CD4-positive, alpha-beta memory T cell (primary cell): Measurements from ENCODE around the gene MAN2A1. TPM values are rescaled to one million over a fixed set of nuclear protein-coding genes. Genes with fewer than 3 reads are reported as not detected.
A peak's percentile ranks its signal among the peaks of the same experiment; 100 is the strongest.

Source experiments
- CTCF ChIA-PET: fragments of 350-600 bp; sonication (Branson Sonifier 250); formaldehyde crosslinking; loops from one replicate; lab custom pipeline; 2021; ENCODE audit warnings: inconsistent platforms; ENCODE audit not compliant: partially characterized antibody; lab: Charles Lee
- POLR2A ChIA-PET: fragments of 350-600 bp; sonication (Branson Sonifier 250); formaldehyde crosslinking; loops from one replicate; lab custom pipeline; 2021; ENCODE audit not compliant: partially characterized antibody; lab: Charles Lee
- DNase-seq, 5 donors: peaks; one replicate each; pipeline versions ENCODE4 v3.0.0 to v3.0.0-alpha.2; 2020 to 2022; ENCODE audit warnings: mixed read lengths in 1 of 5
- H3K27ac ChIP-seq: one replicate; pipeline ENCODE4 v1.7.0; 2013; ENCODE audit warnings: low read depth, low read length
- H3K27me3 ChIP-seq: 2 replicates; pipeline ENCODE4 v1.7.0; 2013; ENCODE audit warnings: mild to moderate bottlenecking, low read length, moderate library complexity; ENCODE audit not compliant: insufficient read depth
- H3K36me3 ChIP-seq: 2 replicates; pipeline ENCODE4 v1.7.0; 2013; ENCODE audit warnings: mild to moderate bottlenecking, low read length, moderate library complexity; ENCODE audit not compliant: insufficient read depth
- H3K4me1 ChIP-seq: 2 replicates; pipeline ENCODE4 v1.7.0; 2013; ENCODE audit warnings: mild to moderate bottlenecking, low read length, moderate library complexity; ENCODE audit not compliant: insufficient read depth
- H3K4me3 ChIP-seq, 2 donors: one replicate each; pipeline ENCODE4 v1.7.0; 2013; ENCODE audit warnings: low read length in 2 of 2, mild to moderate bottlenecking in 1 of 2
- H3K9me3 ChIP-seq, 2 donors: one replicate each; pipeline ENCODE4 v1.7.0; 2013; ENCODE audit warnings: low read length in 2 of 2, control low read depth in 1 of 2; ENCODE audit not compliant: control insufficient read depth in 1 of 2
- H3K27ac Mint-ChIP-seq, 7 donors: one replicate each; pipeline ENCODE4 v1.8.0; 2020 to 2021; ENCODE audit warnings: mixed read lengths in 7 of 7, mild to moderate bottlenecking in 6 of 7, inconsistent platforms in 3 of 7, moderate library complexity in 3 of 7
- H3K27me3 Mint-ChIP-seq, 2 donors: one replicate each; pipeline ENCODE4 v1.8.0; 2020 to 2021; ENCODE audit warnings: mixed read lengths in 2 of 2
- H3K36me3 Mint-ChIP-seq, 2 donors: one replicate each; pipeline ENCODE4 v1.8.0; 2020 to 2021; ENCODE audit warnings: mixed read lengths in 2 of 2, inconsistent platforms in 1 of 2, mild to moderate bottlenecking in 1 of 2
- H3K4me1 Mint-ChIP-seq, 4 donors: one replicate each; pipeline ENCODE4 v1.8.0; 2020 to 2021; ENCODE audit warnings: mixed read lengths in 4 of 4, mild to moderate bottlenecking in 1 of 4
- H3K4me3 Mint-ChIP-seq, 8 donors: one replicate each; pipeline ENCODE4 v1.8.0; 2020 to 2021; ENCODE audit warnings: mixed read lengths in 8 of 8, mild to moderate bottlenecking in 7 of 8, moderate library complexity in 6 of 8, inconsistent platforms in 3 of 8
- H3K9me3 Mint-ChIP-seq, 8 donors: one replicate each; pipeline ENCODE4 v1.8.0; 2020 to 2021; ENCODE audit warnings: mixed read lengths in 8 of 8, mild to moderate bottlenecking in 5 of 8, inconsistent platforms in 3 of 8, moderate library complexity in 1 of 8
- intact Hi-C: fragments of 100-400 bp; cut with micrococcal nuclease; formaldehyde crosslinking; loops from one replicate; pipeline ENCODE4 v1.15.1; 2023
- polyA plus RNA-seq, 2 donors: library from polyadenylated mRNA; unstranded; fragments of 300-500 nt; fragmentation: Illumina TruSeq; gene quantifications; one replicate each; pipeline ENCODE4 v1.2.3, GENCODE V29; 2021
- total RNA-seq, 2 experiments: library from RNA; stranded (reverse); gene quantifications; one replicate each; pipeline ENCODE4 v1.2.3, GENCODE V29; 2021

Gene MAN2A1
- total and polyA plus RNA-seq, 4 experiments from 2014 or later, result 21.0 to 81.0 (median 51.9) TPM

DNA sequence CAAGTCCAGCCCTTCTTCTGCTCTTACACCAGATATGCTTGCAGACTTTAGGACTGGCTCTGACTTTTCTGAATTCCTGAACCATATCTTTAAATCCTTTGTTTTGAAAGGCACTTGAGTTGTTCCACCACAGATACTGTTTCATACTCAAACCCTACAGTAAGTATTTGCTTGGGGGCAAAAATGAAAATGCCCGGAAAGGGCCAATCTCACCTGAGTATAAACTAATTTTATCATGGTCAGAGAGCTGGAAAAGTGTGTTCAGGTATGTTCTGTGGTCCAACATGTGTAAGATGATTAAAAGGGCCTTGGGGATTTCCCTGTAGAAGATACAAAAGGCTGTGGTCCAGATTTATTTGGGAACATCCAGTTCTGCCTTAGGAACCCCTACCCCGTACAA is 225.2 kb downstream of the MAN2A1 start:
- intact Hi-C loops, result no loop called here
- Mint-ChIP-seq H3K4me1 (peaks cover 0 to 20% (median 7%) of the 10 kb centered on the region in 4 donors), H3K36me3 (no peaks in the 10 kb centered on the region), H3K4me3 (no peak overlapping the region), H3K9me3 (peaks cover 0 to 6% (median 0%) of the 10 kb centered on the region in 8 donors), H3K27ac (no peak overlapping the region), H3K27me3 (no peaks in the 10 kb centered on the region)
- DNase-seq, result no peak
- Histone ChIP-seq H3K27ac (no peak overlapping the region), H3K9me3 (no peaks in the 10 kb centered on the region), H3K4me1 (peaks cover 7% of the 10 kb centered on the region), H3K27me3 (no peaks in the 10 kb centered on the region), H3K36me3 (no peaks in the 10 kb centered on the region), H3K4me3 (no peak overlapping the region)
- ChIA-PET CTCF (no interaction called here), POLR2A (interaction anchor here (1.3 to 2.2 kb wide), 2 partner anchors 59 to 224 kb away, joined by 4 to 7 read pairs; partner anchors contain the start of gene MAN2A1)

DNA sequence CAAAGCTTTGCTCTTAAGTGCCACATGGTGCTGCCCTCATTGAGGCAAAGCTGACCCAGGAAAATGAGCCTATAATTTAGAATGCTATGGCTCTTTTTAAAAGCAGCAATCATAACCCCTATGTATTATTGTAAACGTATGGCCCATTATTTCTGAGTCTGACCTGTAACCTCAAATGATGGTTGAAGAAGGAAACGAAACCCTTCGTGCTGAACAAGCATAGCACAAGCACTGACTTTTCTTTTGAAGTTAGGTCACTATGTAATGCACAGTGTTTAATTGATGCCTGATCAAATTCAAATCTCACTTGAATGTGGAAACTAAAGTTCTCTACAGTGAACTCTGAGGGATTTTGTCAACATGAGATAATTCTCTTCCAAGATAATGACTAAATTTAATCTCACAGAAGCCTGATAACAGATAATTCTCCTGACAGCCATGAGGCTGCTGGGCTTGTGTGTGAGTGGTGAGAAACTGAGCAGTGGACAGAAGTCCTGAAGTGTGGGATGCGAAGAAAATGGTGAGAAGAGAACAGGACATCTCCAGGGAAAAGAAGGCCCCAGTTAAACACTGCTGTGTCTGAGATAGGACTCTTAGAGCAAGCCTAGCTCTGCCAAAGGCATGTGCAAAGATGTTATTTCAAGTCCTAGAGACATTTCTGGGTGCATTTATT is 226.9 kb downstream of the MAN2A1 start:
- CTCF ChIA-PET, result no interaction called here
- POLR2A ChIA-PET, result interaction anchor here (2.2 kb wide), 1 partner anchor 226 kb away, joined by 7 read pairs; the partner anchor contains the start of gene MAN2A1
- H3K9me3 Mint-ChIP-seq, result peaks cover 0 to 6% (median 0%) of the 10 kb centered on the region in 8 donors

More for the DNA sequence above, 226.9 kb downstream of the MAN2A1 start:
- H3K9me3 ChIP-seq, result no peaks in the 10 kb centered on the region
- no peaks in the 10 kb centered on the region for H3K36me3 Mint-ChIP-seq
- no peak for DNase-seq
- peak overlapping the region in 2 of 7 donors; percentile 18 to 57 for H3K27ac Mint-ChIP-seq
- H3K27me3 ChIP-seq, result no peaks in the 10 kb centered on the region
- no peaks in the 10 kb centered on the region for H3K27me3 Mint-ChIP-seq
- H3K36me3 ChIP-seq, result no peaks in the 10 kb centered on the region
- intact Hi-C loops, result no loop called here
- H3K4me3 Mint-ChIP-seq, result peak overlapping the region in 1 of 8 donors; percentile 23
- no peak overlapping the region for H3K27ac ChIP-seq
- peaks cover 7 to 34% (median 19%) of the 10 kb centered on the region in 4 donors for H3K4me1 Mint-ChIP-seq
- H3K4me1 ChIP-seq, result peaks cover 23% of the 10 kb centered on the region
- H3K4me3 ChIP-seq, result no peak overlapping the region
